Measurements from ENCODE around the gene SLC38A11.
"Not testable (repeated sequence)": the region's sequence is repeated elsewhere in the genome, so short reads cannot be mapped to it uniquely, and the experiment has no call there.

Gene SLC38A11

GRCh38 chr2:164984428-164984827, 29.1 kb upstream of the SLC38A11 start:
- Histone ChIP-seq H3K9me3 (ENCODE audit: control insufficient read depth in 1 of 2, low read length in 2 of 2) (no peaks in the 10 kb centered on the region), H3K27me3 (ENCODE audit: low read depth, low read length) (no peaks in the 10 kb centered on the region), H3K4me3 (ENCODE audit: low read depth in 1 of 2, low read length in 2 of 2) (no peak overlapping the region), H3K27ac (ENCODE audit: low read length) (no peak overlapping the region), H3K36me3 (ENCODE audit: control insufficient read depth in 1 of 2, insufficient read depth in 2 of 2, low read length in 2 of 2) (no peaks in the 10 kb centered on the region), H3K4me1 (ENCODE audit: control insufficient read depth in 1 of 2, insufficient read depth in 2 of 2, low read length in 2 of 2) (no peaks in the 10 kb centered on the region)

- H3K4me1 ChIP-seq (ENCODE audit: control insufficient read depth in 1 of 2, insufficient read depth in 2 of 2, low read length in 2 of 2): no peaks in the 10 kb centered on the region
- H3K27ac ChIP-seq (ENCODE audit: low read length): no peak overlapping the region
- no peaks in the 10 kb centered on the region for H3K9me3 ChIP-seq (ENCODE audit: control insufficient read depth in 1 of 2, low read length in 2 of 2)
- no peak overlapping the region for H3K4me3 ChIP-seq (ENCODE audit: low read depth in 1 of 2, low read length in 2 of 2)
- no peaks in the 10 kb centered on the region for H3K36me3 ChIP-seq (ENCODE audit: control insufficient read depth in 1 of 2, insufficient read depth in 2 of 2, low read length in 2 of 2)
- no peaks in the 10 kb centered on the region for H3K27me3 ChIP-seq (ENCODE audit: low read depth, low read length)
These were observed 26.1 kb upstream of the SLC38A11 start for GRCh38 chr2:164981217-164981990.

- not testable (repeated sequence) for H3K4me3 ChIP-seq (ENCODE audit: low read depth in 1 of 2, low read length in 2 of 2); H3K4me1 ChIP-seq (ENCODE audit: control insufficient read depth in 1 of 2, insufficient read depth in 2 of 2, low read length in 2 of 2); H3K27ac ChIP-seq (ENCODE audit: low read length); H3K9me3 ChIP-seq (ENCODE audit: control insufficient read depth in 1 of 2, low read length in 2 of 2); H3K27me3 ChIP-seq (ENCODE audit: low read depth, low read length); H3K36me3 ChIP-seq (ENCODE audit: control insufficient read depth in 1 of 2, insufficient read depth in 2 of 2, low read length in 2 of 2)
These were observed 25.4 kb upstream of the SLC38A11 start for GRCh38 chr2:164980688-164981087.

GRCh38 chr2:164979113-164979512, 23.8 kb upstream of the SLC38A11 start:
- no peaks in the 10 kb centered on the region for H3K4me1 ChIP-seq (ENCODE audit: control insufficient read depth in 1 of 2, insufficient read depth in 2 of 2, low read length in 2 of 2)
- no peak overlapping the region for H3K27ac ChIP-seq (ENCODE audit: low read length)
- no peaks in the 10 kb centered on the region for H3K36me3 ChIP-seq (ENCODE audit: control insufficient read depth in 1 of 2, insufficient read depth in 2 of 2, low read length in 2 of 2)
- H3K4me3 ChIP-seq (ENCODE audit: low read depth in 1 of 2, low read length in 2 of 2): no peak overlapping the region
- H3K27me3 ChIP-seq (ENCODE audit: low read depth, low read length): no peaks in the 10 kb centered on the region
- no peaks in the 10 kb centered on the region for H3K9me3 ChIP-seq (ENCODE audit: control insufficient read depth in 1 of 2, low read length in 2 of 2)

- not testable (repeated sequence) for H3K27ac ChIP-seq (ENCODE audit: low read length); H3K27me3 ChIP-seq (ENCODE audit: low read depth, low read length); H3K9me3 ChIP-seq (ENCODE audit: control insufficient read depth in 1 of 2, low read length in 2 of 2); H3K4me1 ChIP-seq (ENCODE audit: control insufficient read depth in 1 of 2, insufficient read depth in 2 of 2, low read length in 2 of 2); H3K36me3 ChIP-seq (ENCODE audit: control insufficient read depth in 1 of 2, insufficient read depth in 2 of 2, low read length in 2 of 2); H3K4me3 ChIP-seq (ENCODE audit: low read depth in 1 of 2, low read length in 2 of 2)
These were observed 21.6 kb upstream of the SLC38A11 start for GRCh38 chr2:164976875-164977470.

- H3K9me3 ChIP-seq (ENCODE audit: control insufficient read depth in 1 of 2, low read length in 2 of 2): no peaks in the 10 kb centered on the region
- H3K27ac ChIP-seq (ENCODE audit: low read length): no peak overlapping the region
- no peak overlapping the region for H3K4me3 ChIP-seq (ENCODE audit: low read depth in 1 of 2, low read length in 2 of 2)
- H3K27me3 ChIP-seq (ENCODE audit: low read depth, low read length): no peaks in the 10 kb centered on the region
- no peaks in the 10 kb centered on the region for H3K36me3 ChIP-seq (ENCODE audit: control insufficient read depth in 1 of 2, insufficient read depth in 2 of 2, low read length in 2 of 2)
- no peaks in the 10 kb centered on the region for H3K4me1 ChIP-seq (ENCODE audit: control insufficient read depth in 1 of 2, insufficient read depth in 2 of 2, low read length in 2 of 2)
These were observed 21.0 kb upstream of the SLC38A11 start for GRCh38 chr2:164976301-164976700.

GRCh38 chr2:164975891-164976290, 20.6 kb upstream of the SLC38A11 start:
- H3K36me3 ChIP-seq (ENCODE audit: control insufficient read depth in 1 of 2, insufficient read depth in 2 of 2, low read length in 2 of 2): no peaks in the 10 kb centered on the region

GRCh38 chr2:164974221-164974620, 18.9 kb upstream of the SLC38A11 start:
- Histone ChIP-seq H3K27me3 (ENCODE audit: low read depth, low read length) (no peaks in the 10 kb centered on the region), H3K9me3 (ENCODE audit: control insufficient read depth in 1 of 2, low read length in 2 of 2) (no peaks in the 10 kb centered on the region), H3K4me1 (ENCODE audit: control insufficient read depth in 1 of 2, insufficient read depth in 2 of 2, low read length in 2 of 2) (no peaks in the 10 kb centered on the region), H3K36me3 (ENCODE audit: control insufficient read depth in 1 of 2, insufficient read depth in 2 of 2, low read length in 2 of 2) (no peaks in the 10 kb centered on the region), H3K27ac (ENCODE audit: low read length) (no peak overlapping the region), H3K4me3 (ENCODE audit: low read depth in 1 of 2, low read length in 2 of 2) (no peak overlapping the region)

More at GRCh38 chr2:164975891-164976290, 20.6 kb upstream of the SLC38A11 start:
- H3K27ac ChIP-seq (ENCODE audit: low read length): no peak overlapping the region
- no peaks in the 10 kb centered on the region for H3K27me3 ChIP-seq (ENCODE audit: low read depth, low read length)
- H3K9me3 ChIP-seq (ENCODE audit: control insufficient read depth in 1 of 2, low read length in 2 of 2): no peaks in the 10 kb centered on the region
- no peaks in the 10 kb centered on the region for H3K4me1 ChIP-seq (ENCODE audit: control insufficient read depth in 1 of 2, insufficient read depth in 2 of 2, low read length in 2 of 2)
- H3K4me3 ChIP-seq (ENCODE audit: low read depth in 1 of 2, low read length in 2 of 2): no peak overlapping the region

GRCh38 chr2:164972216-164972615, 16.9 kb upstream of the SLC38A11 start:
- Histone ChIP-seq H3K4me1 (ENCODE audit: control insufficient read depth in 1 of 2, insufficient read depth in 2 of 2, low read length in 2 of 2) (no peaks in the 10 kb centered on the region), H3K36me3 (ENCODE audit: control insufficient read depth in 1 of 2, insufficient read depth in 2 of 2, low read length in 2 of 2) (no peaks in the 10 kb centered on the region), H3K4me3 (ENCODE audit: low read depth in 1 of 2, low read length in 2 of 2) (no peak overlapping the region), H3K9me3 (ENCODE audit: control insufficient read depth in 1 of 2, low read length in 2 of 2) (no peaks in the 10 kb centered on the region), H3K27ac (ENCODE audit: low read length) (no peak overlapping the region), H3K27me3 (ENCODE audit: low read depth, low read length) (no peaks in the 10 kb centered on the region)

GRCh38 chr2:164969909-164970690, 14.8 kb upstream of the SLC38A11 start:
- Histone ChIP-seq H3K36me3 (ENCODE audit: control insufficient read depth in 1 of 2, insufficient read depth in 2 of 2, low read length in 2 of 2) (no peaks in the 10 kb centered on the region), H3K4me3 (ENCODE audit: low read depth in 1 of 2, low read length in 2 of 2) (no peak overlapping the region), H3K4me1 (ENCODE audit: control insufficient read depth in 1 of 2, insufficient read depth in 2 of 2, low read length in 2 of 2) (no peaks in the 10 kb centered on the region), H3K9me3 (ENCODE audit: control insufficient read depth in 1 of 2, low read length in 2 of 2) (no peaks in the 10 kb centered on the region), H3K27ac (ENCODE audit: low read length) (no peak overlapping the region), H3K27me3 (ENCODE audit: low read depth, low read length) (no peaks in the 10 kb centered on the region)

- no peaks in the 10 kb centered on the region for H3K36me3 ChIP-seq (ENCODE audit: control insufficient read depth in 1 of 2, insufficient read depth in 2 of 2, low read length in 2 of 2)
- H3K4me3 ChIP-seq (ENCODE audit: low read depth in 1 of 2, low read length in 2 of 2): no peak overlapping the region
- no peaks in the 10 kb centered on the region for H3K27me3 ChIP-seq (ENCODE audit: low read depth, low read length)
- H3K9me3 ChIP-seq (ENCODE audit: control insufficient read depth in 1 of 2, low read length in 2 of 2): no peaks in the 10 kb centered on the region
- H3K4me1 ChIP-seq (ENCODE audit: control insufficient read depth in 1 of 2, insufficient read depth in 2 of 2, low read length in 2 of 2): no peaks in the 10 kb centered on the region
- H3K27ac ChIP-seq (ENCODE audit: low read length): no peak overlapping the region
These were observed 12.5 kb upstream of the SLC38A11 start for GRCh38 chr2:164967781-164968228.

Data from muscle layer of duodenum (tissue), 2 donors.